ENCODE measurements around the gene FAM98C.
"Not testable (repeated sequence)": the region's sequence is repeated elsewhere in the genome, so short reads cannot be mapped to it uniquely, and the experiment has no call there.

Gene FAM98C

DNA sequence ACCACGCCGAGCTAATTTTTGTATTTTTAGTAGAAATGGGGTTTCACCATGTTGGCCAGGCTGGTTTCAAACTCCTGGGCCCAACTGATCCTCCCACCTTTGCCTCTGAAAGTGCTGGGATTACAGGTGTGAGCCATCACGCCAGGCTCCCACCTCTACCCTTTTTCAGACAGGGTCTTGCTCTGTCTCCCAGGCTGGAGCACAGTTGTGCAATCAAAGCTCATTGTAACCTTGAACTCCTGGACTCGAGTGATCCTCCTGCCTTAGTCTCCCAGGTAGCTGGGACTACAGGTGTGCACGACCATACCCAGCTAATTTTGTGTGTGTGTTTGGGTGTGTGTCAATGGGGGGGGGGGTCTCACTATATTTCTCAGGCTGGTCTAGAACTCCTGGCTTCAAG is 21.4 kb downstream of the FAM98C start:
- H3K27me3 Mint-ChIP-seq (ENCODE audit: low read depth) = peaks cover 5% of the 10 kb centered on the region
- TF ChIP-seq, protein P1, sequence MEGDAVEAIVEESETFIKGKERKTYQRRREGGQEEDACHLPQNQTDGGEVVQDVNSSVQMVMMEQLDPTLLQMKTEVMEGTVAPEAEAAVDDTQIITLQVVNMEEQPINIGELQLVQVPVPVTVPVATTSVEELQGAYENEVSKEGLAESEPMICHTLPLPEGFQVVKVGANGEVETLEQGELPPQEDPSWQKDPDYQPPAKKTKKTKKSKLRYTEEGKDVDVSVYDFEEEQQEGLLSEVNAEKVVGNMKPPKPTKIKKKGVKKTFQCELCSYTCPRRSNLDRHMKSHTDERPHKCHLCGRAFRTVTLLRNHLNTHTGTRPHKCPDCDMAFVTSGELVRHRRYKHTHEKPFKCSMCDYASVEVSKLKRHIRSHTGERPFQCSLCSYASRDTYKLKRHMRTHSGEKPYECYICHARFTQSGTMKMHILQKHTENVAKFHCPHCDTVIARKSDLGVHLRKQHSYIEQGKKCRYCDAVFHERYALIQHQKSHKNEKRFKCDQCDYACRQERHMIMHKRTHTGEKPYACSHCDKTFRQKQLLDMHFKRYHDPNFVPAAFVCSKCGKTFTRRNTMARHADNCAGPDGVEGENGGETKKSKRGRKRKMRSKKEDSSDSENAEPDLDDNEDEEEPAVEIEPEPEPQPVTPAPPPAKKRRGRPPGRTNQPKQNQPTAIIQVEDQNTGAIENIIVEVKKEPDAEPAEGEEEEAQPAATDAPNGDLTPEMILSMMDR (IDR thresholded peaks at IDR 0.05; ENCODE audit: unreplicated experiment in 3 of 3) = no peak
- H3K36me3 Mint-ChIP-seq (ENCODE audit: low read depth) = no peaks in the 10 kb centered on the region
- H3K9me3 Mint-ChIP-seq = no peaks in the 10 kb centered on the region
- no peak overlapping the region for H3K27ac Mint-ChIP-seq
- peaks cover 5% of the 10 kb centered on the region for H3K4me1 Mint-ChIP-seq
- H3K4me3 Mint-ChIP-seq = no peak overlapping the region

DNA sequence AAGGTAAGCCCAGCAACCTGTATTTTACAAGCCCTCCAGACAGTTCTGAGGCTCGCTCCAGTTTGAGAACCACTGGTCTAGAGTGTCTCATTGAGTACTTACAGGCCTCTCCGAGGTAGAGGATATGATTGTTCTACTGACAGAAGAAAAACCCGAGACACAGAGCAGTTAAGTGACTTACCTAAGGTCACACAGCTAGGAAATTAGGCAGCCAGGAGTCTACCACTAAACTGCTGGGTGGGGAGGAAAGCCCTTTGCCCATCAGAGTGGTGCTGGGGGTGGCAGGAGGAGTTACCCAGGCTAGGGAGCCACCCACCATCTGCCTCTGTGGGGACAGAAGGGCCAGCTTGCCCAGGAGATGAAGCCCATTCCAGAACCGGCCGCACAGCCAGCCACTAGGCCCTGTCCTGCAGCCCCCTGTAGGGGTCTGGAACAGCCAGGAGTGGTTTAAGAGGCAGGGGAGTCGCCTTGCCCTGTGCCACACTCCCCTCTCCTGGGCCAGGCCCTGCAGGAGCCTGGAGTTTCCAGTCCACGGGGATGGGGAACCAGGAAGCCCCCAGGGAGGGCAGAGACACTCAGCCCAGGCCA is 22.4 kb downstream of the FAM98C start:
- TF ChIP-seq, protein P1 (IDR thresholded peaks at IDR 0.05; ENCODE audit: unreplicated experiment in 3 of 3) = no peak
- H3K9me3 Mint-ChIP-seq = no peaks in the 10 kb centered on the region
- H3K4me1 Mint-ChIP-seq = peaks cover 5% of the 10 kb centered on the region
- no peak overlapping the region for H3K27ac Mint-ChIP-seq
- no peak overlapping the region for H3K4me3 Mint-ChIP-seq
- peaks cover 5% of the 10 kb centered on the region for H3K27me3 Mint-ChIP-seq (ENCODE audit: low read depth)
- H3K36me3 Mint-ChIP-seq (ENCODE audit: low read depth) = no peaks in the 10 kb centered on the region

GRCh38 chr19:38425810-38426466 is 23.0 kb downstream of the FAM98C start, which contains the start of gene RASGRP4:
TSS of gene RASGRP4 (minus strand) at chr19:38426219. CDS start at chr19:38426091, 128 bp downstream.
- TF ChIP-seq, protein P1 (IDR thresholded peaks at IDR 0.05; ENCODE audit: unreplicated experiment in 3 of 3) = no peak
- Mint-ChIP-seq H3K4me1 (peaks cover 5% of the 10 kb centered on the region), H3K4me3 (peak within 1 kb of the TSS; percentile 28 to 72 (median 63)), H3K27ac (peak within 1 kb of the TSS in 2 of 3 experiments; percentile 49 to 82), H3K36me3 (ENCODE audit: low read depth) (no peaks in the 10 kb centered on the region), H3K9me3 (no peaks in the 10 kb centered on the region), H3K27me3 (ENCODE audit: low read depth) (peaks cover under 1% of the 10 kb centered on the region)

DNA sequence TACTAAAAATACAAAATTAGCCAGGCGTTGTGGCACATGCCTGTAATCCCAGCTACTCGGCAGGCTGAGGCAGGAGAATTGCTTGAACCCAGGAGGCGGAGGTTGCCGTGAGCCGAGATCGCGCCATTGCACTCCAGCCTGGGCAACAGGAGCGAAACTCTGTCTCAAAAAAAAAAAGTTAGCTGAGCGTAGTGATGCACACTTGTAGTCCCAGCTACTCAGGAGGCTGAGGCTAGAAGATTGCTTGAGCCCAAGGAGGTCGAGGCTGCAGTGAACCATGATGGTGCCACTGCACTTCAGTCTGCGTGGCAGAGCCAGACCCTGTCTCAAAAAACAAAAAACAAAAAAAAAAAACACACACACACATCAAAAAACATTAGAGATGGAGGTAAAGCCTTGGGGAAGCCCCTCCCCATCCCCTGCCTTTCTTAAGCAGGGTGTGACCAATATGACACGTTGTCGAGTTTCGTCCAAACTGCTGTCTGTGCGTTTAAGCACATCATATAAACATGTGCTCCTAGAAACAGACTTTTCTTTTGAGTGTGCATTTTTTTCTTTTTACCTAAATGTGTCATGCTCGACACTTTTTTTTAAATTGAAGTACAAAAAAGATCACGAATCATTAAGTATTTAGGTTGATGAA is 24.3 kb downstream of the FAM98C start:
- H3K4me3 Mint-ChIP-seq; H3K27ac Mint-ChIP-seq; H3K27me3 Mint-ChIP-seq (ENCODE audit: low read depth); H3K36me3 Mint-ChIP-seq (ENCODE audit: low read depth); H3K4me1 Mint-ChIP-seq; H3K9me3 Mint-ChIP-seq: not testable (repeated sequence)

DNA sequence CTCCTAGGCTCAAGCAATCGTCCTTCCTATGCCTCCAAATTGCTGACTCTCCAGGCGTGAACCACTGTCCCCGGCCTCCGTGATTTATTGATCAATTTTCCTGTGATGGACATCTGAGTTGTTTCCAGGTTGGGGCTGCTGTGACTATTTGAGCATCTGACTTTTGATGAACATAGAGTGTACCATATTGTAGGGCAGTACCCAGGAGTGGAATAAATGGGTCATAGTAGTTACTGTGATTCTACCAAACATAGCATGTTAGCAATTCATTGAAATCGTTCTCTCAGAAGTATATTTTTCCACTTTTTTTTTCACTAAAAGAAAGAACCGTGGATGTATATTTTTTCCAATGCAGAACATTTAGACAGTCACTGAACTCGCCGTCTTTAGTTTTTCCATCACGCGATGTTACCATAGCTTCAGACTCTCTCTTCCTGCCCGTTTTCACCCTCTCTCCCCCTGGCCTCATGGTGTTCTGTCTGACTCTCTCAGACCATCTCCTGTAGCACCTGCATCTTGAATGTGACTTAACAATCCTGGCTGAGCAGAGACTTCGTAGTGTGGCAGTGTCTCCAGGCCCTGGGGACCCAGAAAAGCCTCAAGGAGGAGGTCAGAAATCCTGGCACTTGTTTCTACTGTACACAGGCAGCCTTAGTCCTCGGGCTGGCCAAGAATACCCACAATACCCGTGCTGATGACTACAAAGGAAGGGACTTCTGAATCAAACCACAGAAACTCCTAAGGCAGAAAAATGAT is 26.3 kb downstream of the FAM98C start:
- Mint-ChIP-seq H3K9me3 (no peaks in the 10 kb centered on the region), H3K4me3 (no peak overlapping the region), H3K4me1 (peaks cover 15% of the 10 kb centered on the region), H3K36me3 (ENCODE audit: low read depth) (no peaks in the 10 kb centered on the region), H3K27me3 (ENCODE audit: low read depth) (peaks cover 10% of the 10 kb centered on the region), H3K27ac (peak overlapping the region in 1 of 3 experiments; percentile 20)
- TF ChIP-seq, protein P1 (IDR thresholded peaks at IDR 0.05; ENCODE audit: unreplicated experiment in 3 of 3) = no peak

GRCh38 chr19:38429811-38430156 is 26.9 kb downstream of the FAM98C start:
- Mint-ChIP-seq H3K27me3 (ENCODE audit: low read depth) (peaks cover 13% of the 10 kb centered on the region), H3K27ac (no peak overlapping the region), H3K4me1 (peaks cover 19% of the 10 kb centered on the region), H3K36me3 (ENCODE audit: low read depth) (no peaks in the 10 kb centered on the region), H3K9me3 (no peaks in the 10 kb centered on the region), H3K4me3 (no peak overlapping the region)
- TF ChIP-seq, protein P1 (IDR thresholded peaks at IDR 0.05; ENCODE audit: unreplicated experiment in 3 of 3) = no peak

All from nephron (organoid).